A549 (cell line): ENCODE results near the gene COA8. TPM values are rescaled to one million over a fixed set of nuclear protein-coding genes. Genes with fewer than 3 reads are reported as not detected.

Experiments
- ATAC-seq, 2 experiments: fragments of 200-7000 bp in 1 of 2; fragments of >200 bp in 1 of 2; cut with Nextera tagmentation in 1 of 2; cut with Tn5 transposase in 1 of 2; 3 replicates each; pipeline versions ENCODE4 v1.8.0 to v1.9.1; 2018 to 2020; ENCODE audit warnings: mild to moderate bottlenecking in 1 of 2, moderate library complexity in 1 of 2
- CTCF ChIA-PET: fragments of 300-600 bp; sonication (Branson Sonifier 250); formaldehyde crosslinking; extraction: SDS; loops from one replicate; lab custom pipeline; 2021; ENCODE audit warnings: antibody characterized with exemption, inconsistent platforms; lab: Yijun Ruan, JAX
- POLR2A ChIA-PET: fragments of 350-600 bp; formaldehyde crosslinking; extraction: SDS; loops from one replicate; lab custom pipeline; 2021; ENCODE audit warnings: antibody characterized with exemption, inconsistent platforms; lab: Yijun Ruan, JAX
- DNase-seq, 2 experiments: peaks; one replicate each; pipeline versions ENCODE4 v3.0.0 to v3.0.0-alpha.2; 2011 to 2016; ENCODE audit warnings: low read depth in 1 of 2, low spot score in 1 of 2
- FAIRE-seq: peaks from 2 replicates; lab custom pipeline; 2011; peaks lifted over from hg19 to GRCh38; lab: Jason Lieb, UNC
- H3K27ac ChIP-seq, 2 experiments: fragments of >200 bp; sonication (Bioruptor Twin); formaldehyde crosslinking; 3 replicates each; pipeline ENCODE4 v1.5.1; 2016 to 2017
- H3K4me1 ChIP-seq: fragments of >200 bp; sonication (Bioruptor Twin); formaldehyde crosslinking; 3 replicates; pipeline ENCODE4 v1.6.1; 2016
- H3K4me2 ChIP-seq: fragments of >200 bp; sonication (Bioruptor Twin); formaldehyde crosslinking; 3 replicates; pipeline ENCODE4 v1.6.1; 2016
- H3K4me3 ChIP-seq: fragments of >200 bp; sonication (Bioruptor Twin); formaldehyde crosslinking; 3 replicates; pipeline ENCODE4 v1.5.1; 2016
- H3K9me3 ChIP-seq: fragments of >200 bp; sonication (Bioruptor Twin); formaldehyde crosslinking; 3 replicates; pipeline ENCODE4 v1.6.1; 2016
- ATOH8 ChIP-seq: fragments of 250-450 bp; sonication (Bioruptor Pico); IDR thresholded peaks from 2 replicates; pipeline ENCODE4 v1.5.0; 2020; ENCODE audit warnings: low read depth, mild to moderate bottlenecking, moderate library complexity
- BHLHE40 ChIP-seq: IDR thresholded peaks from 2 replicates; pipeline ENCODE4 v1.6.1; 2012; ENCODE audit warnings: low read depth, low read length, inconsistent platforms
- CHD2 ChIP-seq: fragments of 150-350 bp; IDR thresholded peaks from 2 replicates; pipeline ENCODE4 v1.6.1; 2014; ENCODE audit warnings: low read length; ENCODE audit not compliant: partially characterized antibody
- EHMT2 ChIP-seq: fragments of 200-600 bp; sonication (generic); IDR thresholded peaks from 2 replicates; pipeline ENCODE4 v1.6.1; 2016; ENCODE audit warnings: antibody characterized with exemption, low read depth, mild to moderate bottlenecking, moderate library complexity
- ESRRA ChIP-seq: fragments of 150-350 bp; IDR thresholded peaks from 2 replicates; pipeline ENCODE4 v1.6.1; 2014; ENCODE audit warnings: mild to moderate bottlenecking, low read length, borderline replicate concordance
- FOSB ChIP-seq: fragments of 250-450 bp; sonication (Bioruptor Pico); IDR thresholded peaks from 2 replicates; pipeline ENCODE4 v1.5.0; 2020; ENCODE audit warnings: mild to moderate bottlenecking, moderate library complexity
- HEYL ChIP-seq: fragments of 250-450 bp; sonication (Bioruptor Pico); IDR thresholded peaks from 2 replicates; pipeline ENCODE4 v1.8.0; 2021; ENCODE audit warnings: mild to moderate bottlenecking, moderate library complexity
- HMGXB4 ChIP-seq: fragments of 250-450 bp; sonication (Bioruptor Pico); IDR thresholded peaks from 2 replicates; pipeline ENCODE4 v1.5.0; 2021; ENCODE audit warnings: mild to moderate bottlenecking, moderate library complexity, borderline replicate concordance
- NFE2L2 ChIP-seq: fragments of 150-350 bp; conservative IDR thresholded peaks from 2 replicates; pipeline ENCODE4 v1.6.1; 2014; ENCODE audit warnings: low read length
- NPAS2 ChIP-seq: fragments of 250-450 bp; sonication (Bioruptor Pico); IDR thresholded peaks from 2 replicates; pipeline ENCODE4 v1.8.0; 2022; ENCODE audit warnings: mild to moderate bottlenecking, moderate library complexity, borderline replicate concordance
- NR3C1 ChIP-seq: fragments of >200 bp; sonication (Bioruptor Twin); formaldehyde crosslinking; IDR thresholded peaks from 3 replicates; pipeline ENCODE4 v1.6.1; 2017
- POLR2A ChIP-seq: IDR thresholded peaks from 2 replicates; pipeline ENCODE4 v1.6.1; 2012; ENCODE audit warnings: mild to moderate bottlenecking, low read length
- RARB ChIP-seq: fragments of 250-450 bp; sonication (Bioruptor Pico); IDR thresholded peaks from 2 replicates; pipeline ENCODE4 v1.8.0; 2021; ENCODE audit warnings: mild to moderate bottlenecking, moderate library complexity
- RFX5 ChIP-seq: fragments of 450-650 bp; IDR thresholded peaks from 2 replicates; pipeline ENCODE4 v1.7.1; 2014; ENCODE audit warnings: antibody characterized with exemption, mild to moderate bottlenecking, moderate library complexity
- SREBF2 ChIP-seq: fragments of 450-650 bp; IDR thresholded peaks from 2 replicates; pipeline ENCODE4 v1.6.1; 2014; ENCODE audit warnings: mild to moderate bottlenecking, moderate library complexity
- TP53 ChIP-seq: fragments of 250-450 bp; sonication (Bioruptor Pico); IDR thresholded peaks from 2 replicates; pipeline ENCODE4 v1.5.0; 2021; ENCODE audit warnings: mild to moderate bottlenecking, moderate library complexity
- USF2 ChIP-seq: fragments of 450-650 bp; IDR thresholded peaks from 2 replicates; pipeline ENCODE4 v1.6.1; 2014; ENCODE audit warnings: antibody characterized with exemption
- ZNF302 ChIP-seq: fragments of 250-450 bp; sonication (Bioruptor Pico); IDR thresholded peaks from 2 replicates; pipeline ENCODE4 v1.9.0; 2021; ENCODE audit warnings: inconsistent platforms, mild to moderate bottlenecking, moderate library complexity
- ZSCAN20 ChIP-seq: fragments of 250-450 bp; sonication (Bioruptor Pico); IDR thresholded peaks from 2 replicates; pipeline ENCODE4 v1.8.0; 2022; ENCODE audit warnings: mild to moderate bottlenecking, moderate library complexity
- WGBS: methylation state at CpG from one replicate; pipeline ENCODE4 v1.1.6; 2017; ENCODE audit errors: missing lambda C conversion rate; 5-methylcytosine and 5-hydroxymethylcytosine counted together
- polyA plus RNA-seq, 4 experiments: library from polyadenylated mRNA; depleted of rRNA in 3 of 4; stranded (reverse); fragments of >200 nt; fragmentation: RNase III in 1 of 4; extraction: RNeasy Plus Mini Kit Qiagen cat#74134 plus additional on column Dnase treatment in 1 of 4; gene quantifications; 2 replicates in 3 of 4; 3 replicates in 1 of 4; pipeline ENCODE4 v1.2.3, GENCODE V29; 2011 to 2017
- TF ChIP-seq, protein P1 (sequence below): fragments of >200 bp; sonication (Bioruptor Twin); formaldehyde crosslinking; IDR thresholded peaks from 3 replicates; pipeline ENCODE4 v1.5.1; 2016

The COA8 gene
- polyA plus RNA-seq, 2 of the 4 experiments (the other 2 are of a cell fraction), result 29.8 to 34.9 TPM

DNA sequence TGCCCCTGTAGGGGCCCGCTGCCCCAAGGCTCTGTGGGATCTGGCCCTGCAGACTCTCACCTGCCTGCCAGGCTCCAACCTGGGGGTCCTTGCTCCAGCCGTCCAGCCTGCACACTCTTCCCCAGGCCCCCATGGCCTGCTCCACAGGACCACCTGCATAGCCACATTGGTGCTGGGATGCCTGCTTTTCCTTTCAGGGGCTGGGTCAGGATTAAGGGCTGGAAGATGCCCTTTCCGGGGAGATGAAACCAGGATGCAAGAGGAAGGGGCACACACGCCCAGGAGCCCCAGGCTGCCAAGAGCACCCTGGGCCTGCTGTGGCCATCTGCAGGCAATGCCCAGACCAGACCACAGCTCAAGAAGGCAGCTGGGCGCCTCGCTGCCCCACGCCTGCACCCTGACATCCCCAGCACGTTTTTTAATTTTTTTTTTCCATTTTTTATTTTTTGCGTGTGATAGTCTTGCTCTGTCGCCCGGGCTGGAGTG lies 15.3 kb upstream of the COA8 start (continued):
- TF ChIP-seq RARB (CRISPR knock-in tag) (no peak), BHLHE40 (no peak), ZNF302 (CRISPR knock-in tag) (no peak)

DNA sequence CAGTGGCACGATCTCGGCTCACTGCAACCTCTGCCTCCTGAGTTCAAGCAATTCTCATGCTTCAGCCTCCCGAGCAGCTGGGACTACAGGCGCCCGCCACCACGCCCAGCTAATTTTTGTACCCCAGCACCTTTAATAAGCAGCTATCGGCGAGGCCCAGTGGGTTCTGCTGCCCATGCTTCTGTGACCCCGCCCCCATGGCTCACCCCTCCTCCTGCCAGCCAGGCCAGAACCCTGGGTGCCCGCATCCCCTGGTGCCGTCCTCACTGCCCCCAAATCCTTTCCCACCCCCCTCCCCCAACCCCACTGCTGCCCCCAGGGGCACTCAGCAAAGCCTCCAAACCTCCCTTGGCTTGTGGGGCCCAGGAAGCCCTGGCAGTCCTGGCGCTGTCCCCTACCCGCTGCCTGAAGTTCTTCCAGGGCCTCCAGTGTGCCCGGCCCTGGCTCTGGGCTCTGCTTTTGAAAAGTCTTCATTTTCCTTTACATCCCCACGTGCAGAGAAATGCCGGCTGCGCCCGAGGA lies 14.8 kb upstream of the COA8 start:
- TF ChIP-seq HMGXB4 (CRISPR knock-in tag), result no peak
- TF ChIP-seq, protein P1, sequence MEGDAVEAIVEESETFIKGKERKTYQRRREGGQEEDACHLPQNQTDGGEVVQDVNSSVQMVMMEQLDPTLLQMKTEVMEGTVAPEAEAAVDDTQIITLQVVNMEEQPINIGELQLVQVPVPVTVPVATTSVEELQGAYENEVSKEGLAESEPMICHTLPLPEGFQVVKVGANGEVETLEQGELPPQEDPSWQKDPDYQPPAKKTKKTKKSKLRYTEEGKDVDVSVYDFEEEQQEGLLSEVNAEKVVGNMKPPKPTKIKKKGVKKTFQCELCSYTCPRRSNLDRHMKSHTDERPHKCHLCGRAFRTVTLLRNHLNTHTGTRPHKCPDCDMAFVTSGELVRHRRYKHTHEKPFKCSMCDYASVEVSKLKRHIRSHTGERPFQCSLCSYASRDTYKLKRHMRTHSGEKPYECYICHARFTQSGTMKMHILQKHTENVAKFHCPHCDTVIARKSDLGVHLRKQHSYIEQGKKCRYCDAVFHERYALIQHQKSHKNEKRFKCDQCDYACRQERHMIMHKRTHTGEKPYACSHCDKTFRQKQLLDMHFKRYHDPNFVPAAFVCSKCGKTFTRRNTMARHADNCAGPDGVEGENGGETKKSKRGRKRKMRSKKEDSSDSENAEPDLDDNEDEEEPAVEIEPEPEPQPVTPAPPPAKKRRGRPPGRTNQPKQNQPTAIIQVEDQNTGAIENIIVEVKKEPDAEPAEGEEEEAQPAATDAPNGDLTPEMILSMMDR, result no peak
- TF ChIP-seq EHMT2, result no peak
- no peak for TF ChIP-seq NR3C1
- TF ChIP-seq NPAS2 (CRISPR knock-in tag), result no peak
- TF ChIP-seq NFE2L2, result no peak
- no peak for TF ChIP-seq HEYL
- TF ChIP-seq POLR2A, result no peak
- no peak for TF ChIP-seq FOSB
- TF ChIP-seq SREBF2, result no peak
- no peak for TF ChIP-seq RFX5
- TF ChIP-seq ZSCAN20, result no peak
- TF ChIP-seq USF2, result no peak
- ATAC-seq, result no peak
- H3K4me1 ChIP-seq, result peaks cover 18% of the 10 kb centered on the region
- DNase-seq, result no peak
- no peaks in the 10 kb centered on the region for H3K9me3 ChIP-seq
- CTCF ChIA-PET, result interaction anchor here (2.8 to 28.8 kb wide), 4 partner anchors 10 to 43 kb away, joined by 23 to 489 read pairs (median 142); partner anchors contain the start of genes BAG5, CKB, COA8 and TRMT61A
- H3K4me3 ChIP-seq, result no peak overlapping the region
- H3K27ac ChIP-seq, result no peak overlapping the region
- H3K4me2 ChIP-seq, result no peak overlapping the region
- FAIRE-seq, result no peak
- POLR2A ChIA-PET, result no interaction called here
- 86% methylated on average over 16 of the region's 18 CpGs for WGBS

GRCh38 chr14:103548463-103549351 lies 14.1 kb upstream of the COA8 start:
- DNase-seq (no peak), FAIRE-seq (no peak), ATAC-seq (no peak)
- ChIA-PET POLR2A (no interaction called here), CTCF (interaction anchor here (0.6 to 28.8 kb wide), 6 partner anchors 10 to 352 kb away, joined by 3 to 489 read pairs (median 52); partner anchors contain the start of genes BAG5, CKB, COA8 and TRMT61A)
- WGBS, result 84% methylated on average over 21 of the region's 27 CpGs
- Histone ChIP-seq H3K9me3 (no peaks in the 10 kb centered on the region), H3K4me3 (no peak overlapping the region), H3K4me2 (no peak overlapping the region), H3K27ac (no peak overlapping the region), H3K4me1 (peaks cover 14% of the 10 kb centered on the region; the same call in 2 of the 3 replicates)
- TF ChIP-seq TP53 (CRISPR knock-in tag) (no peak), ESRRA (no peak), ATOH8 (CRISPR knock-in tag) (no peak), CHD2 (no peak)
